GM20431 (cell line): Measurements from ENCODE around the gene PPAN.

Experiments
- in situ Hi-C: fragments of 300-500 bp; cut with MseI, MboI; formaldehyde crosslinking; loops from one replicate; pipeline ENCODE4 v1.15.0; 2020; ENCODE audit warnings: low sequenced_read_pairs; ENCODE audit not compliant: unreplicated experiment

Gene PPAN, protein sequence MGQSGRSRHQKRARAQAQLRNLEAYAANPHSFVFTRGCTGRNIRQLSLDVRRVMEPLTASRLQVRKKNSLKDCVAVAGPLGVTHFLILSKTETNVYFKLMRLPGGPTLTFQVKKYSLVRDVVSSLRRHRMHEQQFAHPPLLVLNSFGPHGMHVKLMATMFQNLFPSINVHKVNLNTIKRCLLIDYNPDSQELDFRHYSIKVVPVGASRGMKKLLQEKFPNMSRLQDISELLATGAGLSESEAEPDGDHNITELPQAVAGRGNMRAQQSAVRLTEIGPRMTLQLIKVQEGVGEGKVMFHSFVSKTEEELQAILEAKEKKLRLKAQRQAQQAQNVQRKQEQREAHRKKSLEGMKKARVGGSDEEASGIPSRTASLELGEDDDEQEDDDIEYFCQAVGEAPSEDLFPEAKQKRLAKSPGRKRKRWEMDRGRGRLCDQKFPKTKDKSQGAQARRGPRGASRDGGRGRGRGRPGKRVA

GRCh38 chr19:10106100-10106936 lies at the start of gene PPAN:
Gene PPAN, plus strand, starts transcription at chr19:10106362. Its CDS starts 33 bp downstream, at chr19:10106395.
- in situ Hi-C loops = no loop called here

GRCh38 chr19:10061717-10062310 lies 44.3 kb upstream of the PPAN start:
- in situ Hi-C loops = no loop called here

DNA sequence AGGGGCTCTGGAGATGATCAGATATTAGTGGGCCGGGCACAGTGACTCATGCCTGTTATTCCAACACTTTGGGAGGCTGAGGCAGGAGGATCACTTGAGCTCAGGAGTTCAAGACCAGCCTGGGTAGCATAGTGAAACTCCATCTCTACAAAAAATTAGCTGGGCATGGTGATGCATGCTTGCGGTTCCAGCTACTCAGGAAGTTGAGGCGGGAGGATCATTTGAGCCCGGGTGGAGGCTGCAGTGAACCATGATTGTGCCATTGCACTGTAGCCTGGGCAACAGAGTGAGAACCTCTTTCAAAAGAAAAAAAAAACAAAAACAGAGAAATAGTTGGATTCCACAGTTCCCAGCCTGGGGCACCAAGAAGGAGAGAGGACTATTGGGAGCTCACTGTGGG lies 38.0 kb upstream of the PPAN start:
- in situ Hi-C loops = no loop called here

- in situ Hi-C loops = no loop called here
These were observed 37.1 kb upstream of the PPAN start for GRCh38 chr19:10069046-10069445.

GRCh38 chr19:10070730-10071446 lies 35.3 kb upstream of the PPAN start:
- in situ Hi-C loops = no loop called here

DNA sequence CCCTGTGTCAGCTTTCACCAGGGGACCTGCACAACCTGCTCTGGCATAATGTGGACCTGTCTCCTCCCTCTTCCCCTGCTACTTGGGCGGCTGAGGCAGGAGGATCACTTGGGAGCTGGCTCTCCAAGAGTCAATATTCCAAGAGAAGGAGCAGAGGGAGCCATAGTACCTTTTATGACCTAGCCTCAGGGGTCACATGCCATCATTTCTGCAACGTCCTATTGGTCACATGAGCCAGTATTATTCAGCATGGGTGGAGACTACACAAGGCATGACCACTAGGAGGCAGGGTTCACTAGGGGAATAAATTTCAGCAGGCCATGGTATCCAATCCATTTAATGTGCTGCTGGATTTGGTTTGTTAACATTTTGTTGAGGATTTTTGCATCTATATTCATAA lies 32.0 kb upstream of the PPAN start:
- in situ Hi-C loops = no loop called here

- in situ Hi-C loops = no loop called here
These were observed 29.6 kb upstream of the PPAN start for GRCh38 chr19:10076535-10076934.

GRCh38 chr19:10078329-10078728 lies 27.8 kb upstream of the PPAN start:
- in situ Hi-C loops = no loop called here

DNA sequence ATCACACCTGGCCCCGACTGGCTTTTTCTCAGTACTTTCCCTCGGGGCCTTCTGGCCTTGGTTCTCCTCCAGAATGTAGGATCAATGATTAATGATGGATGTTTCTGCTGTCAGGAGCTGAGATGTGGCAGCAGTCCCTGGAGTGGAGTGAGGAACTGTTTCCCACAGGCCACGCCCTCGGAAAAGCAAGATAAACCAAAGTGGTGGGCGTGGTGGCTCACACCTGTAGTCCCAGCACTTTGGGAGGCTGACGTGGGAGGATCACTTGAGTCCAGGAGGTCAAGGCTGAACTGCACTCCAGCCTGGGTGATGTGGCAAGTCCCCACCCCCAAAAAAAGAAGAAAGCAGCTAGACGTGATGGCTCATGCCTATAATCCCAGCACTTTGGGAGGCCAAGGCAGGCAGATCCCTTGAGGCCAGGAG lies 27.1 kb upstream of the PPAN start:
- in situ Hi-C loops = no loop called here

DNA sequence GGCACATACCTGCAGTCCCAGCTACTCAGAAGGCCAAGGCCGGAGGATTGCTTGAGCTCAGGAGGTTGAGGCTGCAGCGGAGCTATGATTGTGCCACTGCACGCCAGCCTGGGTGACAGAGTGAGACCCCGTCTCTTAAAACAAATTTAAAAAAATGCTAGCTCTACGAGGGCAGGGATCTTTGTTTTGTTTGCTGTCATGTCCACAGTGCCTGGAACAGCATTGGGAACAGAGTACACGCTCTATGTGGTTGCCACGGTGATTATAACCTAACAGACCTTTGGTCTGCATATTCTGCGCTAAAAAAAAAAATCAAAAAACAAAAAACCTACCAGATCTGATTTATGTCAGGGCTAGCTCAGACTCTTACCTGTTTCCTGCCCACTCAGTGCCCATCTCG lies 22.3 kb upstream of the PPAN start:
- in situ Hi-C loops = no loop called here

- in situ Hi-C loops = no loop called here
These were observed 21.4 kb upstream of the PPAN start for GRCh38 chr19:10084803-10085202.

GRCh38 chr19:10085641-10086590 lies 20.2 kb upstream of the PPAN start, which contains the start of gene SHFL:
Gene SHFL, plus strand, starts transcription at chr19:10086317. Its CDS starts 111 bp downstream, at chr19:10086428.
- in situ Hi-C loops = no loop called here

- in situ Hi-C loops = no loop called here
These were observed 19.5 kb upstream of the PPAN start for GRCh38 chr19:10086591-10087192.

- in situ Hi-C loops = no loop called here
These were observed 18.7 kb upstream of the PPAN start for GRCh38 chr19:10087296-10088061.

GRCh38 chr19:10088949-10089554 lies 17.1 kb upstream of the PPAN start:
- in situ Hi-C loops = no loop called here

- in situ Hi-C loops = no loop called here
These were observed 16.3 kb upstream of the PPAN start for GRCh38 chr19:10089801-10090375.

GRCh38 chr19:10091370-10091687 lies 14.8 kb upstream of the PPAN start:
- in situ Hi-C loops = no loop called here
